Measurements from ENCODE around the gene CCDC7. TPM values are rescaled to one million over a fixed set of nuclear protein-coding genes. Genes with fewer than 3 reads are reported as not detected.

CCDC7 gene
- total and polyA plus RNA-seq, 10 of the 15 experiments (the other 5 are each of a cell fraction or from before 2014, with no cell fraction given) = 1.8 to 5.6 (median 3.4) TPM

DNA sequence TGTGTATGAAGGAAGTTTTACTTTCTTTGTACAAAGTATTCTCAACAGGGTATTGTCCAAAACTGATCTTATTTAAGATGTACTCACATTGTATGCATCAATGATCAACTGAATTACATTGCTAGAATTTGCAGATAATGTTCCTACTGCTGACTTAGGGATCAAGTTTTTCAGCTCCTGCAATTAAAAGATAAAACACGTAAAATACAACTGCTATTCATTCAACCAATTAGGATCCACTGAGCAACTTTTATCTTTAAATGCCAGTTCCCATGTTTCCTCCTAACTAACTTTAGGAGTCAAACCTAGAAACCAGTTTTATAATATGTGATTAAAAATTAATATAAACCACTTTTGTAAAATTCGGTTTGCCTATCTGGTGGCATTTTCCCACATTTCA, 476.2 kb downstream of the CCDC7 start (continued):
- TF ChIP-seq, protein P1, sequence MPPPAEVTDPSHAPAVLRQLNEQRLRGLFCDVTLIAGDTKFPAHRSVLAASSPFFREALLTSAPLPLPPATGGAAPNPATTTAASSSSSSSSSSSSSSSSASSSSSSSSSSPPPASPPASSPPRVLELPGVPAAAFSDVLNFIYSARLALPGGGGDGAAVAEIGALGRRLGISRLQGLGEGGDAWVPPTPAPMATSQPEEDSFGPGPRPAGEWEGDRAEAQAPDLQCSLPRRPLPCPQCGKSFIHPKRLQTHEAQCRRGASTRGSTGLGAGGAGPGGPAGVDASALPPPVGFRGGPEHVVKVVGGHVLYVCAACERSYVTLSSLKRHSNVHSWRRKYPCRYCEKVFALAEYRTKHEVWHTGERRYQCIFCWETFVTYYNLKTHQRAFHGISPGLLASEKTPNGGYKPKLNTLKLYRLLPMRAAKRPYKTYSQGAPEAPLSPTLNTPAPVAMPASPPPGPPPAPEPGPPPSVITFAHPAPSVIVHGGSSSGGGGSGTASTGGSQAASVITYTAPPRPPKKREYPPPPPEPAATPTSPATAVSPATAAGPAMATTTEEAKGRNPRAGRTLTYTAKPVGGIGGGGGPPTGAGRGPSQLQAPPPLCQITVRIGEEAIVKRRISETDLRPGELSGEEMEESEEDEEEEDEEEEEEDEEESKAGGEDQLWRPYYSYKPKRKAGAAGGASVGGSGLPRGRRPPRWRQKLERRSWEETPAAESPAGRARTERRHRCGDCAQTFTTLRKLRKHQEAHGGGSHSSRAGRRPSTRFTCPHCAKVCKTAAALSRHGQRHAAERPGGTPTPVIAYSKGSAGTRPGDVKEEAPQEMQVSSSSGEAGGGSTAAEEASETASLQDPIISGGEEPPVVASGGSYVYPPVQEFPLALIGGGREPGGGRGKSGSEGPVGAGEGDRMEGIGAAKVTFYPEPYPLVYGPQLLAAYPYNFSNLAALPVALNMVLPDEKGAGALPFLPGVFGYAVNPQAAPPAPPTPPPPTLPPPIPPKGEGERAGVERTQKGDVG (CRISPR knock-in tag; IDR thresholded peaks at IDR 0.05) = no peak
- TF ChIP-seq JUNB (IDR thresholded peaks at IDR 0.05) = no peak

DNA sequence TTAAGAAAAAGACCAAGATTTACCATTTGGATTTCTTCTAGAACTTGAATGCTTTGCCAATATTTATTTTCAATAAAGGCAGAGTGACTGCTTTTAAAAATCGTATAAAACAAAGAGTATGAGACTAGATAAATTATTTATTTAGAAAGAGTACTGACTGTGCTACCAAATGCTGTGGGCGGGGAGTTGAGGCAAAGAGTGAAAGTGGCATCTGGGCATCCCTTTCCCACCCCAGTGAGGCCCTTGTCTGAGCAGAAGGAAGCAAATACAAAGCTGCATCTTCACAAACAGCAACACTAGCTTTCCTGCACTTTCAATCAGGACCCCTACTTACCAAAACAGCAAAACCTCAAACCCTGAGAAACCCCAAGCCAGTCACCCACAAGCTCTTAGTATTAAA, 477.2 kb downstream of the CCDC7 start:
- no peaks in the 10 kb centered on the region for H3K79me2 ChIP-seq (ENCODE audit: control insufficient read depth, insufficient read depth, low read length)
- H3K36me3 ChIP-seq (ENCODE audit: control insufficient read depth in 2 of 2, insufficient read depth in 2 of 2, low read length in 1 of 2) = peaks cover 0 to 25% of the 10 kb centered on the region in 2 experiments; a peak in 3 of 4 replicates
- ChIA-PET SMC1A (ENCODE audit: uncharacterized antibody, unreplicated experiment) (no interaction called here), RAD21 (ENCODE audit: unreplicated experiment) (no interaction called here), CTCF (no interaction called here), POLR2A (no interaction called here)
- ATAC-seq (no peak), FAIRE-seq (no peak), DNase-seq (ENCODE audit: low read depth, low spot score) (no peak)
- BruUV-seq (replicated peaks) = no TSS peak
- H3K4me3 ChIP-seq = no peak overlapping the region
- no peaks in the 10 kb centered on the region for H4K20me1 ChIP-seq (ENCODE audit: control insufficient read depth, insufficient read depth)
- H2AFZ ChIP-seq (ENCODE audit: control insufficient read depth, low read depth, low read length) = no peak overlapping the region
- 73% methylated on average over 2 of the region's 2 CpGs for WGBS (ENCODE audit: insufficient coverage, insufficient replicate concordance, low lambda C conversion rate, missing lambda C conversion rate)
- in situ Hi-C loops (cut with MboI) (no loop called here), intact Hi-C loops (cut with micrococcal nuclease; ENCODE audit: unreplicated experiment) (no loop called here)
- no peaks in the 10 kb centered on the region; the same call in 2 of the 3 replicates for H3K9me3 ChIP-seq (replicated peaks; ENCODE audit: control insufficient read depth, insufficient read depth, low read length)
- H3K4me2 ChIP-seq (ENCODE audit: control insufficient read depth, insufficient read depth) = no peak overlapping the region
- no peak overlapping the region for H3K9ac ChIP-seq (ENCODE audit: control insufficient read depth, insufficient read depth, low read length)
- no peaks in the 10 kb centered on the region for H3K27me3 ChIP-seq (replicated peaks in 1 of 2; ENCODE audit: control insufficient read depth in 2 of 2, insufficient read depth in 2 of 2, low read length in 1 of 2)
- H3K27ac ChIP-seq (ENCODE audit: control insufficient read depth, insufficient read depth) = no peak overlapping the region
- no peaks in the 10 kb centered on the region for H3K4me1 ChIP-seq (ENCODE audit: control insufficient read depth, insufficient read depth, low read length)
- TF ChIP-seq, protein P2, sequence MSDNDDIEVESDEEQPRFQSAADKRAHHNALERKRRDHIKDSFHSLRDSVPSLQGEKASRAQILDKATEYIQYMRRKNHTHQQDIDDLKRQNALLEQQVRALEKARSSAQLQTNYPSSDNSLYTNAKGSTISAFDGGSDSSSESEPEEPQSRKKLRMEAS (IDR thresholded peaks at IDR 0.05; ENCODE audit: low read depth, low read length) = no peak
- no peak for TF ChIP-seq PML (IDR thresholded peaks at IDR 0.05; ENCODE audit: low read length)
- TF ChIP-seq REST (IDR thresholded peaks at IDR 0.05; ENCODE audit: low read depth, low read length) = no peak
- TF ChIP-seq, protein P3, sequence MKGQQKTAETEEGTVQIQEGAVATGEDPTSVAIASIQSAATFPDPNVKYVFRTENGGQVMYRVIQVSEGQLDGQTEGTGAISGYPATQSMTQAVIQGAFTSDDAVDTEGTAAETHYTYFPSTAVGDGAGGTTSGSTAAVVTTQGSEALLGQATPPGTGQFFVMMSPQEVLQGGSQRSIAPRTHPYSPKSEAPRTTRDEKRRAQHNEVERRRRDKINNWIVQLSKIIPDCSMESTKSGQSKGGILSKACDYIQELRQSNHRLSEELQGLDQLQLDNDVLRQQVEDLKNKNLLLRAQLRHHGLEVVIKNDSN (IDR thresholded peaks at IDR 0.05; ENCODE audit: borderline replicate concordance, extremely low read length, insufficient read depth, low read depth, low read length) = no peak
- no peak for TF ChIP-seq KLF5 (IDR thresholded peaks at IDR 0.05; ENCODE audit: partially characterized antibody)
- TF ChIP-seq HDGF (IDR thresholded peaks at IDR 0.05) = no peak
- TF ChIP-seq, protein P4, sequence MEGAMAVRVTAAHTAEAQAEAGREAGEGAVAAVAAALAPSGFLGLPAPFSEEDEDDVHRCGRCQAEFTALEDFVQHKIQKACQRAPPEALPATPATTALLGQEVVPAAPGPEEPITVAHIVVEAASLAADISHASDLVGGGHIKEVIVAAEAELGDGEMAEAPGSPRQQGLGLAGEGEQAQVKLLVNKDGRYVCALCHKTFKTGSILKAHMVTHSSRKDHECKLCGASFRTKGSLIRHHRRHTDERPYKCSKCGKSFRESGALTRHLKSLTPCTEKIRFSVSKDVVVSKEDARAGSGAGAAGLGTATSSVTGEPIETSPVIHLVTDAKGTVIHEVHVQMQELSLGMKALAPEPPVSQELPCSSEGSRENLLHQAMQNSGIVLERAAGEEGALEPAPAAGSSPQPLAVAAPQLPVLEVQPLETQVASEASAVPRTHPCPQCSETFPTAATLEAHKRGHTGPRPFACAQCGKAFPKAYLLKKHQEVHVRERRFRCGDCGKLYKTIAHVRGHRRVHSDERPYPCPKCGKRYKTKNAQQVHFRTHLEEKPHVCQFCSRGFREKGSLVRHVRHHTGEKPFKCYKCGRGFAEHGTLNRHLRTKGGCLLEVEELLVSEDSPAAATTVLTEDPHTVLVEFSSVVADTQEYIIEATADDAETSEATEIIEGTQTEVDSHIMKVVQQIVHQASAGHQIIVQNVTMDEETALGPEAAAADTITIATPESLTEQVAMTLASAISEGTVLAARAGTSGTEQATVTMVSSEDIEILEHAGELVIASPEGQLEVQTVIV (IDR thresholded peaks at IDR 0.05; ENCODE audit: borderline replicate concordance, partially characterized antibody) = no peak
- TF ChIP-seq MEF2A (IDR thresholded peaks at IDR 0.05; ENCODE audit: insufficient read depth, low read depth, low read length) = no peak
- TF ChIP-seq PAX8 (IDR thresholded peaks at IDR 0.05) = no peak
